Smooth muscle cell (in vitro differentiated cells): Measurements from ENCODE around the gene EFS. TPM values are rescaled to one million over a fixed set of nuclear protein-coding genes. Genes with fewer than 3 reads are reported as not detected.

ENCODE experiments used
- DNase-seq: peaks from one replicate; lab custom pipeline; 2025; ENCODE audit not compliant: unreplicated experiment; lab: John Stamatoyannopoulos, UW
- H2AFZ ChIP-seq: fragments of 200-600 bp; sonication (generic); 2 replicates; pipeline ENCODE4 v1.6.0; 2016; ENCODE audit warnings: antibody characterized with exemption, low read depth, mild to moderate bottlenecking
- H3F3A ChIP-seq: fragments of 200-600 bp; sonication (generic); 2 replicates; pipeline ENCODE4 v1.6.0; 2017; ENCODE audit warnings: antibody characterized with exemption, low read depth
- H3K27ac ChIP-seq: fragments of 200-600 bp; sonication (generic); 2 replicates; pipeline ENCODE4 v1.5.1; 2016; ENCODE audit warnings: low read depth, mild to moderate bottlenecking
- H3K27me3 ChIP-seq: fragments of 200-600 bp; sonication (generic); 2 replicates; pipeline ENCODE4 v1.6.1; 2016; ENCODE audit warnings: low read depth, mild to moderate bottlenecking
- H3K36me3 ChIP-seq: fragments of 200-600 bp; sonication (generic); 2 replicates; pipeline ENCODE4 v1.5.1; 2016; ENCODE audit warnings: low read depth
- H3K4me1 ChIP-seq: fragments of 200-600 bp; sonication (generic); 2 replicates; pipeline ENCODE4 v1.5.1; 2016; ENCODE audit warnings: low read depth
- H3K4me2 ChIP-seq: fragments of 200-600 bp; sonication (generic); 2 replicates; pipeline ENCODE4 v1.6.0; 2016; ENCODE audit warnings: mild to moderate bottlenecking
- H3K4me3 ChIP-seq: fragments of 200-600 bp; sonication (generic); 2 replicates; pipeline ENCODE4 v1.5.1; 2016; ENCODE audit warnings: mild to moderate bottlenecking
- H3K79me2 ChIP-seq: fragments of 200-600 bp; sonication (generic); 2 replicates; pipeline ENCODE4 v1.6.0; 2016; ENCODE audit warnings: low read depth, mild to moderate bottlenecking
- H3K9ac ChIP-seq: fragments of 200-600 bp; sonication (generic); 2 replicates; pipeline ENCODE4 v1.6.0; 2016; ENCODE audit warnings: low read depth
- H3K9me3 ChIP-seq: fragments of 200-600 bp; sonication (generic); replicated peaks from 2 replicates; pipeline ENCODE4 v1.5.1; 2016; ENCODE audit warnings: low read depth
- H4K20me1 ChIP-seq: fragments of 200-600 bp; sonication (generic); 2 replicates; pipeline ENCODE4 v1.6.0; 2016; ENCODE audit warnings: low read depth
- CTCF ChIP-seq: fragments of 200-600 bp; sonication (generic); IDR thresholded peaks from 2 replicates; pipeline ENCODE4 v1.5.1; 2017; ENCODE audit warnings: borderline replicate concordance, mild to moderate bottlenecking, antibody characterized with exemption; ENCODE audit not compliant: insufficient read depth, poor library complexity, severe bottlenecking
- WGBS: methylation state at CpG from one replicate; pipeline ENCODE4 v1.1.7; 2016; ENCODE audit warnings: low lambda C conversion rate; 5-methylcytosine and 5-hydroxymethylcytosine counted together
- polyA plus RNA-seq: library from polyadenylated mRNA; unstranded; fragments of >200 nt; fragmentation: Nextera tagmentation; extraction: Ambion mirVana; gene quantifications from 2 replicates; pipeline ENCODE4 v1.2.1, GENCODE V29; 2016
- total RNA-seq: library from RNA; depleted of rRNA; stranded (reverse); fragments of >200 nt; gene quantifications from 2 replicates; pipeline ENCODE4 v1.2.3, GENCODE V29; 2014

EFS gene
- total and polyA plus RNA-seq, 2 experiments from 2014 or later = 23.9 to 41.3 TPM

GRCh38 chr14:23385642-23386265 lies 20.8 kb upstream of the EFS start:
- Histone ChIP-seq H3K4me1 (no peaks in the 10 kb centered on the region), H3K27ac (no peak overlapping the region), H3K9ac (no peak overlapping the region), H3K9me3 (no peaks in the 10 kb centered on the region), H4K20me1 (no peaks in the 10 kb centered on the region), H3K4me3 (no peak overlapping the region), H3K36me3 (no peaks in the 10 kb centered on the region), H3K79me2 (no peaks in the 10 kb centered on the region), H3K27me3 (no peaks in the 10 kb centered on the region), H2AFZ (no peak overlapping the region), H3K4me2 (no peak overlapping the region), H3F3A (no peaks in the 10 kb centered on the region)
- DNase-seq = no peak
- no peak for TF ChIP-seq CTCF
- 91% methylated on average over 18 of the region's 18 CpGs for WGBS

GRCh38 chr14:23385244-23385641 lies 20.3 kb upstream of the EFS start:
- no peaks in the 10 kb centered on the region for H3K27me3 ChIP-seq
- no peak for DNase-seq
- no peaks in the 10 kb centered on the region for H3F3A ChIP-seq
- H3K4me1 ChIP-seq = no peaks in the 10 kb centered on the region
- 93% methylated on average over 2 of the region's 2 CpGs for WGBS
- no peaks in the 10 kb centered on the region for H3K36me3 ChIP-seq
- no peak overlapping the region for H3K27ac ChIP-seq
- no peak overlapping the region for H3K9ac ChIP-seq
- no peak overlapping the region for H2AFZ ChIP-seq
- no peaks in the 10 kb centered on the region for H4K20me1 ChIP-seq
- no peak for TF ChIP-seq CTCF
- H3K9me3 ChIP-seq = no peaks in the 10 kb centered on the region
- no peaks in the 10 kb centered on the region for H3K79me2 ChIP-seq
- H3K4me3 ChIP-seq = no peak overlapping the region
- H3K4me2 ChIP-seq = no peak overlapping the region

DNA sequence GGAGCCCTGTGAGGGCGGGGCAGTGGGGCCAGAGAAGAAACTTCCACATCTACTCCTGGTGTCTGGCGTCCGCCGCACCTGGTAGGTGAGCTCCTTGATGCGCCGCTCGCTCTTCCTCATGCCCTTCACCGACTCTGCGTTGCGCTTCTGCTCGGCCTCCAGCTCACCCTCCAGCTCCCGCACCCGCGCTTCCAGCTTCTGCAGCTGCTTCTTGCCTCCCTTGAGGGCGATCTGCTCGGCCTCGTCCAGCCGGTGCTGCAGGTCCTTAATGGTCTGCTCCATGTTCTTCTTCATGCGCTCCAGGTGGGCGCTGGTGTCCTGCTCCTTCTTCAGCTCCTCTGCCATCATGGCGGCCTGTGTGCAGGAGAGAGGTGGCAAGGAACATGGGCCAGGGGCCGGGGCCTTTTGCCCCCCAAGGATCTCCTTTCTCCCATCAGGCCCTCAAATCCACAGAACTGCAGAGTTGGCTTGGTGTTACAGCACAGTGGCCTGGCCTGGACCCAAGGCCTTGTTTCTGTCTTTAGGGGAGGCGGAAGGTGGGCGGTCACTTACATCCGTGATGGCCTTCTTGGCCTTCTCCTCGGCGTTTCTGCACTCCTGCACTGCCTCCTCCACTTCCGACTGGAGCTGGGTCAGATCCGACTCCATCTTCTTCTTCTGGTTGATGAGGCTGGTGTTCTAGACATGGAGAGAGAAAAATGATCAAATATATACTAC lies 19.6 kb upstream of the EFS start:
- Histone ChIP-seq H3K9me3 (no peaks in the 10 kb centered on the region), H4K20me1 (no peaks in the 10 kb centered on the region), H3K4me1 (no peaks in the 10 kb centered on the region), H3K36me3 (no peaks in the 10 kb centered on the region), H3F3A (no peaks in the 10 kb centered on the region), H3K79me2 (no peaks in the 10 kb centered on the region), H3K27ac (no peak overlapping the region), H3K4me3 (no peak overlapping the region), H3K27me3 (no peaks in the 10 kb centered on the region), H2AFZ (no peak overlapping the region), H3K9ac (no peak overlapping the region), H3K4me2 (no peak overlapping the region)
- 93% methylated on average over 29 of the region's 29 CpGs for WGBS
- no peak for TF ChIP-seq CTCF
- DNase-seq = no peak
